NCI-H82 treated with DMSO at 0.1 percent for 48 hours (cell line): ENCODE measurements around the gene SIRT5.

Experiments
- DNase-seq: peaks from one replicate; lab custom pipeline; 2025; ENCODE audit not compliant: unreplicated experiment; lab: John Stamatoyannopoulos, UW

SIRT5 gene

GRCh38 chr6:13586603-13587542, 12.5 kb downstream of the SIRT5 start:
- no peak for DNase-seq

- DNase-seq = no peak
These were observed 15.4 kb downstream of the SIRT5 start for GRCh38 chr6:13589801-13590200.

- DNase-seq = no peak
These were observed 16.3 kb downstream of the SIRT5 start for GRCh38 chr6:13590574-13591153.

GRCh38 chr6:13591205-13591921, 17.0 kb downstream of the SIRT5 start:
- DNase-seq = no peak

GRCh38 chr6:13593103-13593502, 18.7 kb downstream of the SIRT5 start:
- DNase-seq = no peak

GRCh38 chr6:13593720-13594119, 19.3 kb downstream of the SIRT5 start:
- DNase-seq = no peak

GRCh38 chr6:13597073-13597472, 22.7 kb downstream of the SIRT5 start:
- no peak for DNase-seq

- DNase-seq = no peak
These were observed 25.6 kb downstream of the SIRT5 start for GRCh38 chr6:13600036-13600435.

- no peak for DNase-seq
These were observed 29.7 kb downstream of the SIRT5 start for GRCh38 chr6:13604135-13604534.

- no peak for DNase-seq
These were observed 30.4 kb downstream of the SIRT5 start for GRCh38 chr6:13604546-13605416.

GRCh38 chr6:13605634-13606033, 31.2 kb downstream of the SIRT5 start:
- no peak for DNase-seq

- DNase-seq = no peak
These were observed 37.3 kb downstream of the SIRT5 start for GRCh38 chr6:13611715-13612114.

- no peak for DNase-seq
These were observed 38.7 kb downstream of the SIRT5 start for GRCh38 chr6:13613029-13613594.

- DNase-seq = no peak
These were observed 39.9 kb downstream of the SIRT5 start for GRCh38 chr6:13614126-13614925.

- peak; percentile 90 for DNase-seq
These were observed 40.8 kb downstream of the SIRT5 start, which contains the start of gene NOL7 for GRCh38 chr6:13614926-13615791. Gene NOL7, plus strand, starts transcription at chr6:13615335. Its CDS starts 24 bp downstream, at chr6:13615359.

GRCh38 chr6:13615792-13616120, 41.4 kb downstream of the SIRT5 start:
- DNase-seq = no peak

- no peak for DNase-seq
These were observed 42.7 kb downstream of the SIRT5 start for GRCh38 chr6:13617066-13617465.

GRCh38 chr6:13624871-13625288, 50.5 kb downstream of the SIRT5 start:
- DNase-seq = peak; percentile 7
